IMR-90 (cell line): ENCODE data around the gene HRAS. TPM values are rescaled to one million over a fixed set of nuclear protein-coding genes. Genes with fewer than 3 reads are reported as not detected.

Experiments used
- ATAC-seq: fragments of 200-7000 bp; cut with Tn5 transposase; 2 replicates; pipeline ENCODE4 v1.9.1; 2020; ENCODE audit warnings: low read depth, mild to moderate bottlenecking, moderate library complexity
- BruUV-seq: library from RNA; stranded (reverse); fragments of 400-500 nt; replicated peaks from 2 replicates; lab custom pipeline; 2021; lab: Mats Ljungman, UMichigan
- CTCF ChIA-PET: fragments of 300-600 bp; formaldehyde crosslinking; extraction: SDS; loops from one replicate; lab custom pipeline; 2021; ENCODE audit warnings: antibody characterized with exemption; lab: Yijun Ruan, JAX
- POLR2A ChIA-PET: fragments of 300-600 bp; sonication (Branson Sonifier 250); formaldehyde crosslinking; loops from one replicate; lab custom pipeline; 2022; ENCODE audit warnings: antibody characterized with exemption; ENCODE audit not compliant: unreplicated experiment; lab: Charles Lee
- DNase-seq: peaks from one replicate; pipeline ENCODE4 v3.0.0; 2013
- H2AFZ ChIP-seq: replicated peaks from 2 replicates; pipeline ENCODE3; 2013; ENCODE audit warnings: low read length, mild to moderate bottlenecking; ENCODE audit not compliant: poor library complexity
- H2AK5ac ChIP-seq: 2 replicates; pipeline ENCODE4 v1.6.1; 2013; ENCODE audit warnings: low read depth, low read length, inconsistent platforms
- H2AK9ac ChIP-seq: replicated peaks from 2 replicates; pipeline ENCODE3; 2013; ENCODE audit warnings: mild to moderate bottlenecking, low read depth, low read length, moderate library complexity; ENCODE audit not compliant: poor library complexity
- H2BK120ac ChIP-seq: 2 replicates; pipeline ENCODE4 v1.6.1; 2013; ENCODE audit warnings: low read depth, low read length, inconsistent platforms
- H2BK15ac ChIP-seq: 3 replicates; pipeline ENCODE4 v1.6.1; 2013; ENCODE audit warnings: low read depth, low read length, inconsistent platforms
- H2BK20ac ChIP-seq: 2 replicates; pipeline ENCODE4 v1.6.1; 2013; ENCODE audit warnings: low read depth, mild to moderate bottlenecking, inconsistent platforms, low read length, moderate library complexity
- H2BK5ac ChIP-seq: 2 replicates; pipeline ENCODE4 v1.6.1; 2013; ENCODE audit warnings: mild to moderate bottlenecking, low read depth, low read length, inconsistent platforms; ENCODE audit not compliant: poor library complexity, severe bottlenecking
- H3K14ac ChIP-seq: replicated peaks from 2 replicates; pipeline ENCODE4 v1.6.1; 2013; ENCODE audit warnings: low read depth, low read length, inconsistent platforms
- H3K18ac ChIP-seq: 2 replicates; pipeline ENCODE4 v1.6.1; 2013; ENCODE audit warnings: low read depth, low read length, control low read depth
- H3K23ac ChIP-seq: 2 replicates; pipeline ENCODE4 v1.6.1; 2013; ENCODE audit warnings: low read depth, low read length, inconsistent platforms
- H3K27ac ChIP-seq: 2 replicates; pipeline ENCODE4 v1.5.1; 2013; ENCODE audit warnings: mild to moderate bottlenecking, control low read depth, low read length; ENCODE audit not compliant: insufficient read depth
- H3K27me3 ChIP-seq: 2 replicates; pipeline ENCODE4 v1.6.1; 2013; ENCODE audit warnings: low read length; ENCODE audit not compliant: control insufficient read depth, insufficient read depth
- H3K36me3 ChIP-seq: 2 replicates; pipeline ENCODE4 v1.6.1; 2013; ENCODE audit warnings: low read length, mixed read lengths; ENCODE audit not compliant: control insufficient read depth, insufficient read depth
- H3K4ac ChIP-seq: 2 replicates; pipeline ENCODE4 v1.6.1; 2013; ENCODE audit warnings: low read depth, low read length, inconsistent platforms
- H3K4me1 ChIP-seq: 2 replicates; pipeline ENCODE4 v1.6.1; 2013; ENCODE audit warnings: low read length, mixed read lengths; ENCODE audit not compliant: control insufficient read depth, insufficient read depth
- H3K4me2 ChIP-seq: 2 replicates; pipeline ENCODE4 v1.6.1; 2013; ENCODE audit warnings: low read depth, mild to moderate bottlenecking, control low read depth, low read length, moderate library complexity
- H3K4me3 ChIP-seq: 2 replicates; pipeline ENCODE4 v1.5.1; 2013; ENCODE audit warnings: low read depth, mild to moderate bottlenecking, control low read depth, low read length, moderate library complexity; ENCODE audit not compliant: insufficient read depth
- H3K56ac ChIP-seq: 2 replicates; pipeline ENCODE4 v1.6.1; 2013; ENCODE audit warnings: low read length, inconsistent platforms; ENCODE audit not compliant: insufficient read depth; ENCODE audit errors: extremely low read depth
- H3K79me1 ChIP-seq, 2 experiments: 2 replicates each; pipeline ENCODE4 v1.6.1; 2013; ENCODE audit warnings: low read length in 2 of 2, inconsistent platforms in 1 of 2, low read depth in 1 of 2
- H3K9ac ChIP-seq: 2 replicates; pipeline ENCODE4 v1.6.1; 2013; ENCODE audit warnings: low read depth, low read length, control low read depth
- H3K9me1 ChIP-seq: 2 replicates; pipeline ENCODE4 v1.6.1; 2013; ENCODE audit warnings: low read length, inconsistent platforms; ENCODE audit not compliant: insufficient read depth
- H3K9me3 ChIP-seq: 2 replicates; pipeline ENCODE4 v1.6.1; 2013; ENCODE audit warnings: low read length; ENCODE audit not compliant: control insufficient read depth, insufficient read depth
- H4K20me1 ChIP-seq: 2 replicates; pipeline ENCODE4 v1.6.1; 2013; ENCODE audit warnings: low read length, inconsistent platforms; ENCODE audit not compliant: insufficient read depth
- H4K5ac ChIP-seq: 2 replicates; pipeline ENCODE4 v1.6.1; 2013; ENCODE audit warnings: mild to moderate bottlenecking, low read depth, low read length, control low read depth
- H4K8ac ChIP-seq, 2 experiments: 2 replicates each; pipeline ENCODE4 v1.6.1; 2013; ENCODE audit warnings: low read depth in 2 of 2, low read length in 2 of 2, control low read depth in 1 of 2, inconsistent platforms in 1 of 2
- H4K91ac ChIP-seq: 2 replicates; pipeline ENCODE4 v1.6.1; 2013; ENCODE audit warnings: low read depth, low read length, inconsistent platforms; ENCODE audit not compliant: insufficient read depth
- BHLHE40 ChIP-seq: fragments of 150-350 bp; IDR thresholded peaks from 2 replicates; pipeline ENCODE4 v1.6.1; 2016; ENCODE audit warnings: mild to moderate bottlenecking, low read depth, low read length
- CEBPB ChIP-seq: IDR thresholded peaks from 2 replicates; pipeline ENCODE4 v1.6.1; 2012; ENCODE audit warnings: low read depth, low read length, improper control_type of control experiment
- CHD1 ChIP-seq: IDR thresholded peaks from 2 replicates; pipeline ENCODE4 v1.6.1; 2012; ENCODE audit warnings: low read depth, low read length, improper control_type of control experiment
- FOS ChIP-seq: fragments of 150-350 bp; IDR thresholded peaks from 2 replicates; pipeline ENCODE4 v1.6.1; 2016; ENCODE audit warnings: low read depth, low read length
- MAFK ChIP-seq: IDR thresholded peaks from 2 replicates; pipeline ENCODE4 v1.6.1; 2012; ENCODE audit warnings: low read depth, low read length, improper control_type of control experiment
- MAZ ChIP-seq: IDR thresholded peaks from 2 replicates; pipeline ENCODE4 v1.6.1; 2012; ENCODE audit warnings: low read depth, mild to moderate bottlenecking, low read length, improper control_type of control experiment, moderate library complexity, borderline replicate concordance
- POLR2A ChIP-seq: IDR thresholded peaks from 2 replicates; pipeline ENCODE4 v1.6.1; 2012; ENCODE audit warnings: mild to moderate bottlenecking, low read depth, low read length
- RAD21 ChIP-seq: IDR thresholded peaks from 2 replicates; pipeline ENCODE4 v1.6.1; 2012; ENCODE audit warnings: low read length, improper control_type of control experiment
- RCOR1 ChIP-seq: IDR thresholded peaks from 2 replicates; pipeline ENCODE4 v1.6.1; 2012; ENCODE audit warnings: mild to moderate bottlenecking, low read length, improper control_type of control experiment; ENCODE audit not compliant: insufficient replicate concordance
- RFX5 ChIP-seq: IDR thresholded peaks from 2 replicates; pipeline ENCODE4 v1.8.0; 2012; ENCODE audit warnings: low read depth, mild to moderate bottlenecking, low read length, moderate library complexity
- SMC3 ChIP-seq: fragments of 150-350 bp; IDR thresholded peaks from 2 replicates; pipeline ENCODE4 v1.6.1; 2016; ENCODE audit warnings: low read depth, mild to moderate bottlenecking, antibody characterized with exemption, low read length, moderate library complexity
- WGBS, 2 experiments: methylation state at CpG; one replicate each; pipeline versions ENCODE4 v1.1.5 to v1.1.7; 2013; ENCODE audit warnings: missing lambda C conversion rate in 2 of 2; ENCODE audit not compliant: insufficient read length in 1 of 2; ENCODE audit errors: extremely low coverage in 2 of 2; 5-methylcytosine and 5-hydroxymethylcytosine counted together
- dilution Hi-C: fragments of 300-500 bp; cut with HindIII; formaldehyde crosslinking; loops from one replicate; pipeline ENCODE4 v1.14.3; 2018; ENCODE audit warnings: low sequenced_read_pairs; ENCODE audit not compliant: unreplicated experiment
- in situ Hi-C: fragments of 300-500 bp; cut with MboI; formaldehyde crosslinking; loops from 3 replicates; pipeline ENCODE4 v1.14.3; 2019; ENCODE audit warnings: low sequenced_read_pairs, inconsistent platforms, mixed read lengths
- intact Hi-C: fragments of 100-400 bp; cut with micrococcal nuclease; formaldehyde crosslinking; loops from 2 replicates; pipeline ENCODE4 v1.10.0; 2022
- polyA plus RNA-seq, 3 experiments: library from polyadenylated mRNA; depleted of rRNA; stranded (reverse); fragments of >200 nt; gene quantifications; 2 replicates each; pipeline ENCODE4 v1.2.3, GENCODE V29; 2012; ENCODE audit warnings: low replicate concordance in 1 of 3
- total RNA-seq: library from RNA; depleted of rRNA; stranded (reverse); fragments of >200 nt; gene quantifications from 2 replicates; pipeline ENCODE4 v1.2.3, GENCODE V29; 2012
- TF ChIP-seq, protein P1 (sequence below): fragments of 150-350 bp; IDR thresholded peaks from 2 replicates; pipeline ENCODE4 v1.6.1; 2017; ENCODE audit warnings: mild to moderate bottlenecking, antibody characterized with exemption, low read length, low read depth
- TF ChIP-seq, protein P2 (sequence below): conservative IDR thresholded peaks from 2 replicates; pipeline ENCODE4 v1.5.1; 2012; ENCODE audit warnings: mild to moderate bottlenecking, low read depth, low read length, improper control_type of control experiment
- TF ChIP-seq, protein P3 (sequence below): fragments of 150-350 bp; IDR thresholded peaks from 2 replicates; pipeline ENCODE4 v1.6.1; 2016; ENCODE audit warnings: low read depth, mild to moderate bottlenecking, low read length, moderate library complexity, borderline replicate concordance

The HRAS gene
- total and polyA plus RNA-seq, 2 of the 4 experiments (the other 2 are of a cell fraction): 108 to 123 TPM

DNA sequence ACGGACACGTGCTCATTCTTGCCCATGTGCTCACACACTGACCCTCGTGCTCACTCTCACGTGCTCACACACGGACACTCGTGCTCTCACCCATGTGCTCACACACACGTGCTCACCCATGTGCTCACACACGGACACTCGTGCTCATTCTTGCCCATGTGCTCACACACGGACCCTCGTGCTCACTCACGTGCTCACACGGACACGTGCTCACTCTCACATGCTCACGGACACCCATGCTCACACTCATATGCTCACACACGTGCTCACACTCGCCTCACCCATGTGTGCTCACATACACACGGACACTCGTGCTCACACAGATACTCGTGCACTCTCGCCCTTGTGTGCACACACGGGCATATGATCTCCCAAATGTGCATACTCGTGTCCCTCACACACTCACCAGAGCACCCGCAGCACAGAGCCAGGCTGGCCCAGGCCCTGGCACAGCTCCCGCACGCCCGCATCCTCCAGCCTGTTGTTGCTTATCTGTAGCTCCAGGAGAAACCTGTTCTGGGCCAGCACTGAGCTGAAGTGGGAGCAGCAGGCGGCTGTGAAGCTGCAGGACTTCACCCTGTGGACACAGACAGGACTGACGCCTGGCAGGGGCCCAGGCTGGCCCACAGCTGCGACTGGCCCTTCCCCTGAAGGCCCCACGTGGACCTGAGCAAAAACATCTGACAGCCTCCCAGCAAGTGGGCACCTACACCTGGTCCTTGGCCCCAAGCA is 37.6 kb downstream of the HRAS start:
- ChIA-PET POLR2A (no interaction called here), CTCF (no interaction called here)
- no peaks in the 10 kb centered on the region for H3K27me3 ChIP-seq
- in situ Hi-C loops (no loop called here), intact Hi-C loops (no loop called here), dilution Hi-C loops (no loop called here)
- H2BK120ac ChIP-seq: no peak overlapping the region
- H3K27ac ChIP-seq: no peak overlapping the region
- peaks cover 18 to 57% of the 10 kb centered on the region in 2 experiments for H3K79me1 ChIP-seq
- H4K8ac ChIP-seq: no peak overlapping the region
- no TSS peak for BruUV-seq
- no peak overlapping the region for H3K18ac ChIP-seq
- H2AFZ ChIP-seq: peak overlapping the region; percentile 41
- peak overlapping the region; percentile 42 for H2AK9ac ChIP-seq
- H2BK15ac ChIP-seq: no peak overlapping the region
- no peak overlapping the region for H3K56ac ChIP-seq
- no peak overlapping the region for H3K14ac ChIP-seq
- no peak overlapping the region for H2AK5ac ChIP-seq
- WGBS, 2 experiments: 98% methylated on average over 27 of the region's 31 CpGs; no CpG with 5 or more reads in 1 of the 2 experiments
- H3K9me3 ChIP-seq: peaks cover 2% of the 10 kb centered on the region; the same call in 1 of the 2 replicates
- no peak overlapping the region for H3K4ac ChIP-seq
- no peak overlapping the region for H2BK5ac ChIP-seq
- no peak overlapping the region for H3K4me3 ChIP-seq
- no peak overlapping the region for H4K5ac ChIP-seq
- H3K4me1 ChIP-seq: no peaks in the 10 kb centered on the region
- H4K20me1 ChIP-seq: peaks cover 23% of the 10 kb centered on the region
- no peak overlapping the region for H4K91ac ChIP-seq
- peaks cover 75% of the 10 kb centered on the region for H3K36me3 ChIP-seq
- H3K4me2 ChIP-seq: no peak overlapping the region
- no peak overlapping the region for H2BK20ac ChIP-seq
- ATAC-seq: no peak
- no peak overlapping the region for H3K23ac ChIP-seq
- peaks cover 10% of the 10 kb centered on the region for H3K9me1 ChIP-seq
- DNase-seq: no peak
- H3K9ac ChIP-seq: no peak overlapping the region
- TF ChIP-seq BHLHE40 (no peak), SMC3 (no peak), FOS (no peak), RAD21 (no peak), CEBPB (no peak), MAFK (no peak), RCOR1 (no peak), RFX5 (no peak), MAZ (no peak), POLR2A (no peak), CHD1 (no peak)
- TF ChIP-seq, protein P1, sequence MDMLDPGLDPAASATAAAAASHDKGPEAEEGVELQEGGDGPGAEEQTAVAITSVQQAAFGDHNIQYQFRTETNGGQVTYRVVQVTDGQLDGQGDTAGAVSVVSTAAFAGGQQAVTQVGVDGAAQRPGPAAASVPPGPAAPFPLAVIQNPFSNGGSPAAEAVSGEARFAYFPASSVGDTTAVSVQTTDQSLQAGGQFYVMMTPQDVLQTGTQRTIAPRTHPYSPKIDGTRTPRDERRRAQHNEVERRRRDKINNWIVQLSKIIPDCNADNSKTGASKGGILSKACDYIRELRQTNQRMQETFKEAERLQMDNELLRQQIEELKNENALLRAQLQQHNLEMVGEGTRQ: no peak
- TF ChIP-seq, protein P2, sequence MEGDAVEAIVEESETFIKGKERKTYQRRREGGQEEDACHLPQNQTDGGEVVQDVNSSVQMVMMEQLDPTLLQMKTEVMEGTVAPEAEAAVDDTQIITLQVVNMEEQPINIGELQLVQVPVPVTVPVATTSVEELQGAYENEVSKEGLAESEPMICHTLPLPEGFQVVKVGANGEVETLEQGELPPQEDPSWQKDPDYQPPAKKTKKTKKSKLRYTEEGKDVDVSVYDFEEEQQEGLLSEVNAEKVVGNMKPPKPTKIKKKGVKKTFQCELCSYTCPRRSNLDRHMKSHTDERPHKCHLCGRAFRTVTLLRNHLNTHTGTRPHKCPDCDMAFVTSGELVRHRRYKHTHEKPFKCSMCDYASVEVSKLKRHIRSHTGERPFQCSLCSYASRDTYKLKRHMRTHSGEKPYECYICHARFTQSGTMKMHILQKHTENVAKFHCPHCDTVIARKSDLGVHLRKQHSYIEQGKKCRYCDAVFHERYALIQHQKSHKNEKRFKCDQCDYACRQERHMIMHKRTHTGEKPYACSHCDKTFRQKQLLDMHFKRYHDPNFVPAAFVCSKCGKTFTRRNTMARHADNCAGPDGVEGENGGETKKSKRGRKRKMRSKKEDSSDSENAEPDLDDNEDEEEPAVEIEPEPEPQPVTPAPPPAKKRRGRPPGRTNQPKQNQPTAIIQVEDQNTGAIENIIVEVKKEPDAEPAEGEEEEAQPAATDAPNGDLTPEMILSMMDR: no peak
- TF ChIP-seq, protein P3, sequence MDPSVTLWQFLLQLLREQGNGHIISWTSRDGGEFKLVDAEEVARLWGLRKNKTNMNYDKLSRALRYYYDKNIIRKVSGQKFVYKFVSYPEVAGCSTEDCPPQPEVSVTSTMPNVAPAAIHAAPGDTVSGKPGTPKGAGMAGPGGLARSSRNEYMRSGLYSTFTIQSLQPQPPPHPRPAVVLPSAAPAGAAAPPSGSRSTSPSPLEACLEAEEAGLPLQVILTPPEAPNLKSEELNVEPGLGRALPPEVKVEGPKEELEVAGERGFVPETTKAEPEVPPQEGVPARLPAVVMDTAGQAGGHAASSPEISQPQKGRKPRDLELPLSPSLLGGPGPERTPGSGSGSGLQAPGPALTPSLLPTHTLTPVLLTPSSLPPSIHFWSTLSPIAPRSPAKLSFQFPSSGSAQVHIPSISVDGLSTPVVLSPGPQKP: no peak
